ENCODE results near the gene ACSL1. TPM values are rescaled to one million over a fixed set of nuclear protein-coding genes. Genes with fewer than 3 reads are reported as not detected.

The ACSL1 gene
- polyA plus RNA-seq, 2 of the 4 experiments (the other 2 are of a cell fraction), result 10.0 to 12.4 TPM

DNA sequence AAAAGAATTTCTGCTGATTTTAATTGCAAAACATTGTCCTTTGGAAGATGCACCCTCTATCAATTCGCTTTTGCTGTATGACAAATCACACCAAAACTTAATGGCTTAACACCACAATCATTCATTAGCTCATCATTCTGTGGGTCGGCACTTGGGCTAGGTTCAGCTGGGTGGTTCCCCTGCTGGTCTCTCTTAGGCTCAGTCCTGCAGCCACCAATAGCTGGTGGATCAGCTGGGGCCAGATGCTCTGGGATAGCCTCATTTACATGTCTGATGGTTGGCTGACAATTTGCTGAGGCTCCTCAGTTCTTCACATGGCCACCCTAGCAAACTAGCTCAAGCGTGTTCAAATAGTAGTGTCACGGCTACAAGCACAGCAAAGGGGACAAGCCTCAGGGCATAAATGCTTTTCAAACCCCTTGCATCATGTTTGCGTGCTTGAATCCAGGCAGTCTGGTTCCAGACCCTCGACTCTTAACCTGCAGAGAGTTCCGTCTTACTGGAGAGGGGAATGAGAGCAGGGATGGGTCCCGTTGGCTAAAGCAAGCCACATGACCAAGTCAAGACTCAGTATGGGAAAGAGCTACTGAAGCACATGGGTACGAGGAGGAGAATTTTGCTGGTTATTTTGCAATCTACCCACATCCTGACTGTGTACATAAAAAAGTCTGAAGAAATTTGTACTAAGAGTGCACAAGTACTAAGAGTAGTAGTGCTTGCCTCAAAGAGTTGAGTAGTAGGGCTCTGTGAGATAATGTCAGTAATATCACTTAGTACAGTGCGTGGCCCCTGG is 7.5 kb upstream of the ACSL1 start:
- Histone ChIP-seq H3K4me3 (no peak overlapping the region), H3K9me3 (no peaks in the 10 kb centered on the region), H3K27ac (no peak overlapping the region), H3K4me1 (peaks cover 8% of the 10 kb centered on the region), H3K4me2 (no peak overlapping the region)
- CTCF ChIA-PET, result interaction anchor here (1.6 to 1.7 kb wide), 2 partner anchors 13 to 88 kb away, joined by 4 to 7 read pairs; no protein-coding TSS in a partner anchor
- DNase-seq (ENCODE audit: low read depth in 1 of 2, low spot score in 1 of 2) (no peak), FAIRE-seq (no peak), ATAC-seq (no peak)
- TF ChIP-seq JUN (IDR thresholded peaks at IDR 0.05) (no peak), MYC (IDR thresholded peaks at IDR 0.05; ENCODE audit: borderline replicate concordance, low read length) (no peak), RFX5 (IDR thresholded peaks at IDR 0.05) (no peak), FOXS1 (CRISPR knock-in tag; IDR thresholded peaks at IDR 0.05) (no peak), EP300 (IDR thresholded peaks at IDR 0.05) (no peak), EHF (CRISPR knock-in tag; IDR thresholded peaks at IDR 0.05) (no peak), TP53 (CRISPR knock-in tag; IDR thresholded peaks at IDR 0.05) (no peak), ZFP36 (IDR thresholded peaks at IDR 0.05; ENCODE audit: borderline replicate concordance, partially characterized antibody) (no peak)
- 61% methylated on average over 10 of the region's 10 CpGs for WGBS (ENCODE audit: missing lambda C conversion rate)
- POLR2A ChIA-PET, result no interaction called here

DNA sequence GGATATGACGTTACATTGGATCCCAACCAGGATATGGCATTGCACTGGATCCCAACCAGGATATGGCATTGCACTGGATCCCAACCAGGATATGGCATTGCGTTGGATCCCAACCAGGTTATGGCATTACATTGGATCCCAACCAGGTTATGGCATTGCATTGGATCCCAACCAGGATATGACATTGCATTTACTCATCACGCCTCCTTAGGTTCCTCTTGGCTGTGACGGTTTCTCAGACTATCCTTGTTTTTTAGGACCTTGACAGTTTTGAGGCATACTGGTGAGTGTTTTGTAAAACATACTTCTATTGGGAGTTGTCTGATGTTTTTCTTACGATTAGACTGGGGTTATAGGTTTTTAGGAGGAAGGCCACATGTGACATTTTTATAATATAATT is 5.4 kb upstream of the ACSL1 start:
- Histone ChIP-seq H3K27ac (no peak overlapping the region), H3K9me3 (no peaks in the 10 kb centered on the region), H3K4me2 (no peak overlapping the region), H3K4me3 (no peak overlapping the region), H3K4me1 (0 out of 3 replicates have a peak, but pooled peaks cover 4% of the 10 kb centered on the region)
- ChIA-PET CTCF (interaction anchor here (1.2 kb wide), 1 partner anchor 65 kb away, joined by 4 read pairs; no protein-coding TSS in a partner anchor), POLR2A (no interaction called here)
- no peak for DNase-seq (ENCODE audit: low read depth in 1 of 2, low spot score in 1 of 2)
- ATAC-seq, result no peak
- no peak for FAIRE-seq
- 73% methylated on average over 5 of the region's 5 CpGs for WGBS (ENCODE audit: missing lambda C conversion rate)
- TF ChIP-seq CBX2 (IDR thresholded peaks at IDR 0.05; ENCODE audit: borderline replicate concordance, low read depth) (no peak), TFCP2L1 (CRISPR knock-in tag; IDR thresholded peaks at IDR 0.05) (no peak), RCOR1 (IDR thresholded peaks at IDR 0.05; ENCODE audit: low read depth, low read length) (no peak), BCL3 (IDR thresholded peaks at IDR 0.05) (no peak), CEBPB (IDR thresholded peaks at IDR 0.05) (no peak), MYC (IDR thresholded peaks at IDR 0.05; ENCODE audit: borderline replicate concordance, low read length) (no peak)
- TF ChIP-seq, protein P1, sequence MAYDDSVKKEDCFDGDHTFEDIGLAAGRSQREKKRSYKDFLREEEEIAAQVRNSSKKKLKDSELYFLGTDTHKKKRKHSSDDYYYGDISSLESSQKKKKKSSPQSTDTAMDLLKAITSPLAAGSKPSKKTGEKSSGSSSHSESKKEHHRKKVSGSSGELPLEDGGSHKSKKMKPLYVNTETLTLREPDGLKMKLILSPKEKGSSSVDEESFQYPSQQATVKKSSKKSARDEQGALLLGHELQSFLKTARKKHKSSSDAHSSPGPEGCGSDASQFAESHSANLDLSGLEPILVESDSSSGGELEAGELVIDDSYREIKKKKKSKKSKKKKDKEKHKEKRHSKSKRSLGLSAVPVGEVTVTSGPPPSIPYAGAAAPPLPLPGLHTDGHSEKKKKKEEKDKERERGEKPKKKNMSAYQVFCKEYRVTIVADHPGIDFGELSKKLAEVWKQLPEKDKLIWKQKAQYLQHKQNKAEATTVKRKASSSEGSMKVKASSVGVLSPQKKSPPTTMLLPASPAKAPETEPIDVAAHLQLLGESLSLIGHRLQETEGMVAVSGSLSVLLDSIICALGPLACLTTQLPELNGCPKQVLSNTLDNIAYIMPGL (CRISPR knock-in tag; IDR thresholded peaks at IDR 0.05; ENCODE audit: borderline replicate concordance), result no peak

GRCh38 chr4:184826691-184827270 is 1.0 kb upstream of the ACSL1 start:
- Histone ChIP-seq H3K4me3 (peak overlapping the region; percentile 56), H3K4me2 (peak overlapping the region; percentile 78), H3K9me3 (no peaks in the 10 kb centered on the region), H3K27ac (peak overlapping the region; percentile 66 to 92; a peak in 5 of 6 replicates), H3K4me1 (0 out of 3 replicates have a peak, but pooled peaks cover 4% of the 10 kb centered on the region)
- WGBS (ENCODE audit: missing lambda C conversion rate), result 86% methylated on average over 12 of the region's 15 CpGs
- ChIA-PET CTCF (no interaction called here), POLR2A (no interaction called here)
- FAIRE-seq (no peak), ATAC-seq (no peak), DNase-seq (ENCODE audit: low read depth in 1 of 2, low spot score in 1 of 2) (no peak)
- TF ChIP-seq, protein P1 (CRISPR knock-in tag; IDR thresholded peaks at IDR 0.05; ENCODE audit: borderline replicate concordance), result no peak
- TF ChIP-seq, protein P2, sequence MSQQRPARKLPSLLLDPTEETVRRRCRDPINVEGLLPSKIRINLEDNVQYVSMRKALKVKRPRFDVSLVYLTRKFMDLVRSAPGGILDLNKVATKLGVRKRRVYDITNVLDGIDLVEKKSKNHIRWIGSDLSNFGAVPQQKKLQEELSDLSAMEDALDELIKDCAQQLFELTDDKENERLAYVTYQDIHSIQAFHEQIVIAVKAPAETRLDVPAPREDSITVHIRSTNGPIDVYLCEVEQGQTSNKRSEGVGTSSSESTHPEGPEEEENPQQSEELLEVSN (IDR thresholded peaks at IDR 0.05; ENCODE audit: borderline replicate concordance, low read depth), result no peak
- TF ChIP-seq HOXB5 (CRISPR knock-in tag; IDR thresholded peaks at IDR 0.05) (no peak), TP53 (CRISPR knock-in tag; IDR thresholded peaks at IDR 0.05) (no peak), ELK1 (IDR thresholded peaks at IDR 0.05; ENCODE audit: low read depth, low read length) (no peak), ZSCAN20 (CRISPR knock-in tag; IDR thresholded peaks at IDR 0.05) (no peak), FOSB (CRISPR knock-in tag; IDR thresholded peaks at IDR 0.05) (no peak), RCOR1 (IDR thresholded peaks at IDR 0.05; ENCODE audit: low read depth, low read length) (no peak), CBX2 (IDR thresholded peaks at IDR 0.05; ENCODE audit: borderline replicate concordance, low read depth) (no peak), RNF2 (IDR thresholded peaks at IDR 0.05; ENCODE audit: borderline replicate concordance, low read depth) (no peak)
- TF ChIP-seq, protein P3, sequence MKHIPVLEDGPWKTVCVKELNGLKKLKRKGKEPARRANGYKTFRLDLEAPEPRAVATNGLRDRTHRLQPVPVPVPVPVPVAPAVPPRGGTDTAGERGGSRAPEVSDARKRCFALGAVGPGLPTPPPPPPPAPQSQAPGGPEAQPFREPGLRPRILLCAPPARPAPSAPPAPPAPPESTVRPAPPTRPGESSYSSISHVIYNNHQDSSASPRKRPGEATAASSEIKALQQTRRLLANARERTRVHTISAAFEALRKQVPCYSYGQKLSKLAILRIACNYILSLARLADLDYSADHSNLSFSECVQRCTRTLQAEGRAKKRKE (CRISPR knock-in tag; IDR thresholded peaks at IDR 0.05; ENCODE audit: low read depth), result no peak
- TF ChIP-seq, protein P4, sequence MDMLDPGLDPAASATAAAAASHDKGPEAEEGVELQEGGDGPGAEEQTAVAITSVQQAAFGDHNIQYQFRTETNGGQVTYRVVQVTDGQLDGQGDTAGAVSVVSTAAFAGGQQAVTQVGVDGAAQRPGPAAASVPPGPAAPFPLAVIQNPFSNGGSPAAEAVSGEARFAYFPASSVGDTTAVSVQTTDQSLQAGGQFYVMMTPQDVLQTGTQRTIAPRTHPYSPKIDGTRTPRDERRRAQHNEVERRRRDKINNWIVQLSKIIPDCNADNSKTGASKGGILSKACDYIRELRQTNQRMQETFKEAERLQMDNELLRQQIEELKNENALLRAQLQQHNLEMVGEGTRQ (IDR thresholded peaks at IDR 0.05), result no peak

Data from A549 (cell line).